K562 treated with DMSO at 1 percent for 24 hours (cell line): ENCODE results near the gene FAM180B. TPM values are rescaled to one million over a fixed set of nuclear protein-coding genes. Genes with fewer than 3 reads are reported as not detected.

ENCODE experiments used
- total RNA-seq: library from RNA; unstranded; fragments of 300-600 nt; gene quantifications from 2 replicates; pipeline ENCODE4 v1.2.3, GENCODE V29; 2022; ENCODE audit warnings: low read depth; ENCODE audit not compliant: insufficient read depth

FAM180B gene
- total RNA-seq: not detected in 2 replicates

GRCh38 chr11:47586098-47586855, at the start of gene FAM180B:
TSS of gene FAM180B (plus strand) at chr11:47586678. CDS start at chr11:47586769, 91 bp downstream.

GRCh38 chr11:47552566-47553405, 33.7 kb upstream of the FAM180B start, which contains the start of gene CELF1:
TSS of gene CELF1 (minus strand) at chr11:47553132. CDS start at chr11:47499523, 53,609 bp downstream.

GRCh38 chr11:47565340-47566148, 20.9 kb upstream of the FAM180B start, which contains the start of gene PTPMT1:
TSS of gene PTPMT1 (plus strand) at chr11:47565599. CDS start at chr11:47565623, 24 bp downstream.

GRCh38 chr11:47578524-47579494, 7.7 kb upstream of the FAM180B start, which contains the start of the genes KBTBD4 and NDUFS3:
TSS of gene KBTBD4 (minus strand) at chr11:47578970. CDS start at chr11:47578951, 19 bp downstream.
TSS of gene NDUFS3 (plus strand) at chr11:47579074. CDS start at chr11:47579092, 18 bp downstream.

GRCh38 chr11:47593934-47594855, 7.7 kb downstream of the FAM180B start, which contains the start of gene C1QTNF4:
TSS of gene C1QTNF4 (minus strand) at chr11:47594411. CDS start at chr11:47590810, 3,601 bp downstream.

Other genes with a start within 250 kb of the FAM180B start
- 0.07 and 0.14 TPM in 2 replicates for gene MYBPC3, start 234.0 kb upstream of the FAM180B start, total RNA-seq
- gene SPI1, start 208.1 kb upstream of the FAM180B start, total RNA-seq: 97.0 and 98.7 TPM in 2 replicates
- gene SLC39A13, start 178.1 kb upstream of the FAM180B start, total RNA-seq: 36.8 and 37.2 TPM in 2 replicates
- 257 and 263 TPM in 2 replicates for gene PSMC3, start 160.2 kb upstream of the FAM180B start, total RNA-seq
- gene RAPSN, start 137.5 kb upstream of the FAM180B start, total RNA-seq: 1.0 TPM in 1 of 2 replicates, not detected in the other
- 25.5 and 29.4 TPM in 2 replicates for gene CELF1, start 33.5 kb upstream of the FAM180B start, total RNA-seq
- gene PTPMT1, start 21.1 kb upstream of the FAM180B start, total RNA-seq: 148 and 158 TPM in 2 replicates
- gene KBTBD4, start 7.7 kb upstream of the FAM180B start, total RNA-seq: 14.7 and 15.5 TPM in 2 replicates
- gene NDUFS3, start 7.6 kb upstream of the FAM180B start, total RNA-seq: 186 and 187 TPM in 2 replicates
- not detected in 2 replicates for gene C1QTNF4, start 7.7 kb downstream of the FAM180B start, total RNA-seq
- 52.9 and 61.5 TPM in 2 replicates for gene MTCH2, start 55.9 kb downstream of the FAM180B start, total RNA-seq
- 0.19 and 1.1 TPM in 2 replicates for gene AGBL2, start 128.7 kb downstream of the FAM180B start, total RNA-seq
- 34.5 and 36.9 TPM in 2 replicates for gene FNBP4, start 180.7 kb downstream of the FAM180B start, total RNA-seq